ENCODE measurements around the gene VIT.

VIT gene

GRCh38 chr2:36771671-36772070, 75.2 kb downstream of the VIT start:
- no peak for DNase-seq

DNA sequence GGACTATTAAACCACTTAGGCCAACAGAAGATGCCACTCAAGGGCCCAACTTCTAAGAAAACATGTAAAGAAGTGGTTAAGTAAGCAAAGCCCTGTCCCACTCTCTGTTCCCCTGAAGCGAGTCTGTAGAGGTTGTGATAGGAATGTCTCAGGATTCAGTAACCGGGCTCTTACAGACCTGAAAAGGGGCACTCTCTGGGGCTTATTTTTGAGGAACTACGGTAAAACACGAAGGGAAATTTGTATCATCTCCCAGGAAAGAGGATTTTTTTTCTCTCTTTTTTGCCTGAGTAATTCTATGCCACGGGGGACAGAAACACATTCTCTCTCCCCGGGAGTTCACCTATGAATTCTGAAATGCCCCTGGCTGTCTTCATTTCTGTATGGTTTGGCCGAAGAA, 77.4 kb downstream of the VIT start:
- DNase-seq = no peak

- DNase-seq = no peak
Measured at GRCh38 chr2:36775261-36775660, 78.8 kb downstream of the VIT start.

- DNase-seq = no peak
Measured at GRCh38 chr2:36775806-36776205, 79.3 kb downstream of the VIT start.

GRCh38 chr2:36777272-36777671, 80.8 kb downstream of the VIT start:
- DNase-seq = no peak

- no peak for DNase-seq
Measured at GRCh38 chr2:36777788-36778187, 81.3 kb downstream of the VIT start.

DNA sequence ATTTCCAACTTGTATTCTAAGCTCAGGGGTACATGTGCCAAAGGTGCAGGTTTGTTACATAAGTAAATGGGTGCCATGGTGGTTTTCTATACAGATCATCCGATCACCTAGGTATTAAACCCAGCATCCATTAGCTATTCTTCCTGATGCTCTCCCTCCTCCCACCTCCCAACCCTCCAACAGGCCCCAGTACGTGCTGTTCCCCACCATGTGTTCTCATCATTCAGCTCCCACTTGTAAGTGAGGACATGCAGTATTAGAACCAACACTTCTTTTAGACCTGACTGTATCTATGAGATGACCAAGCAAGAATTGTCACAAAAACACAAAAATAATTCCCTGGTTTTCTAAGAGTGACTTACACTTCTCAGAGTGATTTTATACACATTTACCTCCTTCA, 83.0 kb downstream of the VIT start:
- no peak for DNase-seq

DNA sequence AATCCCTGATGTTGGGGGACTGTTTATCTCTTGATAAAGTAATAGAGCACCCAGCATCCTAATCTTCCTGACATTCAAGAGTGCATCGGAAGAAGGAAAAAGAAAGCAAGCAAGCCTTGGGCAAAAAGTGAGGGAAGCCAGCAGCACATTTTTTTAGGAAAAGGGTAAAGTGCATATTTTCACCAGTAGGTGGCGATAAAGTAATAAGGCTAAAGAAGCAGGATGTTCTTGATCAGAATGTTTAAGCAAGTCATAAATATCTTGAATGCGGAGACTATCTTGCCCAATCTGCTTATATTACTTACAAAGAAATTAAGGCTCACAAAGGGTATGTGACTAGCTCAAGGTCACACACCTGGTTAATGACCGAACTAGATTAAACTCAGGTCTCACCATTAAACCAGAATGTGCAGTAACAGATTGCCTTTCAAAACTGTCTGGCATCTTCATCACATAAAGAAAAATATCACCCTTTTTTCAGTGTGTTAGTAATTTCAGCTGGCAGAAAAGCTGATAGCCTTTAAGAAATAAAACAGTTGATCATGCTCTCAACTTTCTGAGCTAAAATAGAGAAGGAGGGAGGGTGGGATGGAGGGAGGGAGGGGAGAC, 83.8 kb downstream of the VIT start:
- no peak for DNase-seq

DNA sequence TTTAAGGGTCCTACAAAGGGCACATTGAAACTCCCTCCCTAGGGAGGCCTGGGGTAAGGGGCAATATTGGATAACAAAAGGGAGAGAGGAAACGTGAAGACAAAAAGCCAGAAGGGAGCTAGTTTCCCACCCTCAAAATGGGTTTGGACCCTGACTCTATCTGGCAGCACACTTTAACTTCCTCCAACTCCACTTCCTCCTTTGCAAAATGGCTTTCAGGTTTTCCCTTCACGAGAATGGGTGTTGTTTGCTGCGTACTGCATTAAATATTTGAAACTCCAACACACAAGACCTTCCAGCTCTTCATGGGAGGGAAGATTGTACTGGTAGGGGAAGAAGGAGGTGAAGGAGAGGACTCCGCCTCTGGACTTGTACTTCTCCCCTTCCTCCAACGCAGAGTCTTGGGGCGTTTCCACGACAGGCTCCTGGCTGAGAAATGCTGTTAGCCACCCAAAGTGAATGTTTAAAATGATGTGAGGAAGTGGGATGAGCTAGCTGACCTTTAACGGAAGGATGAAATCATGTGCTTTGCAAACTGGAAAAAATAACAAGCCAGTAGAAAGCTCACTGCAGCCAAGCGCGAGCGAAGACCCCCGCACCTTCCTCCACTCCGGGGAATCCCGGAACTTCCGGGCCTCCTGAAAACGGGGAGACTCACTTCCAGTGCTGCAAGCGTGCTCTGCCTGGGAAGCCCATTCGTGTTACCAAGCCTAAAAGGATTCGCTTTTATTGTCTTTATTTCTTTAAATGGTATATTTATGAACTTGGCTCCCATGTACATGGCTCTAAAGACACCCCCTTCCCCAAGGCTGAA, 85.6 kb downstream of the VIT start:
- no peak for DNase-seq

DNA sequence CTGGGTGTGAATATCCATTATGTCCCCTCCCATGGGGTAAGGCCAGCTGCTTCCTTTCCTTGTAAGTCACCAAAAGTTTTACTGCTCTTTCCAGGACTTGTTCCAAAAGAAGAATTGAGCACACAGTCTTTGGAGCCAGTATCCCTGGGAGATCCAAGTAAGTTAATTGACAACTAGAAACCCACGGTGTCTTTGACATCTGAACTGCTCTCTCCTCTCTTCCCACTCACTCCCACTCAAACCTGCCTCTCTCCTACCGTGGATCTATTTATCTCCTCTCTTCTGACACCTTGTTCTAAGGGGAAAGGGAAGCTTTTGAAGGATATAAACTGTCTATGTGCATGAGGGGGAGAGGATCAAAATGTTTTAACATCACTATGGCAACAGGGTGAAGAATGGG, 86.7 kb downstream of the VIT start:
- no peak for DNase-seq

GRCh38 chr2:36785179-36785795, 88.8 kb downstream of the VIT start:
- DNase-seq = peak; percentile 42

DNA sequence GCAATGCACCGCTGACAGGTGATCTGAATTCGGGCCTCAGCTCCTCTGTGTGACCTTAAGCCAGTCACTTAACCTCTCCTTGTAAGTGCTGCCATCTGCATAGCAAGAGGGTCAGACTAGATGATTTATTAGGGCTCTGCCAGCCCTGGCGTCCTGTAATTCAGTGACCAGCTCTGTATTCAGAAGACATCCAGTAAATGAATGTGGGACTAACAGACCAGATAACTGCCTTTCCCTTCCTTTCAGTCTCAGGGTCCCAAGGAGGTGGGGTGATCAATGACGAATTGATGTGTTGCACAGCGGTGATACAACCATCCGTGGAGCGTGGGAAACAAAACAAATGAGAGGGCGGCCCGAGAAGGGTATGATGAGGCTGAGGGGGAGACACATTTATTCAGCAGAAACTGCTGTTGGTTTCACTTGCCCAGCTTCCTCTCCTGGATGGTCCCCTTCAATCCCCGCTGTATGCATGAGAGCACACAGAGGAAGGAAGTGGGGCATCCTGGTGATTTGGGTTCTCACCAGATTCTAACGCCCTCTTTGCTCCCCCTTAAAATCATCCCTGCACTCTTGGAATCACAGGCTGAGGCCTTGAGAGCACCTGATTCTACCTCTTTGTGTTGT, 92.8 kb downstream of the VIT start:
- no peak for DNase-seq

DNA sequence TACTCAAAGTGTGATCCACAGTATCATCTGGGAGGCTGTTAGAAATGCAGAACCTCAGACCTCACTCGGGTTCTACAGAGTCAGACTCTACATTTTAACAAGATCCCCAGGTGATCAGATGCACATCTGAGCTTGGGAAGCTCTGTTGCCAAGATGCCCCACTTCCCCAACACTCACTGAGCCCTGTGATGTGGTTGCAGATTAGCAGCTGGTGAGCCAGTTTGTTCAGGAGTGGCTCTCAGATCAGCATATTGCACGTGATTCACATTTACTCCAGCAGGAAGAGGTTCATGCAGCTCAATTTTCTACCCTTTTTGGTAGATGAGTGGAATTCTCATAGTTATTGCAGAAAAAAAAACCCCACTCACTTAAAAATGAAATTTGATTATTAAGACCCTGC, 96.4 kb downstream of the VIT start:
- DNase-seq = no peak

GRCh38 chr2:36797324-36798070, 101.0 kb downstream of the VIT start:
- no peak for DNase-seq

DNA sequence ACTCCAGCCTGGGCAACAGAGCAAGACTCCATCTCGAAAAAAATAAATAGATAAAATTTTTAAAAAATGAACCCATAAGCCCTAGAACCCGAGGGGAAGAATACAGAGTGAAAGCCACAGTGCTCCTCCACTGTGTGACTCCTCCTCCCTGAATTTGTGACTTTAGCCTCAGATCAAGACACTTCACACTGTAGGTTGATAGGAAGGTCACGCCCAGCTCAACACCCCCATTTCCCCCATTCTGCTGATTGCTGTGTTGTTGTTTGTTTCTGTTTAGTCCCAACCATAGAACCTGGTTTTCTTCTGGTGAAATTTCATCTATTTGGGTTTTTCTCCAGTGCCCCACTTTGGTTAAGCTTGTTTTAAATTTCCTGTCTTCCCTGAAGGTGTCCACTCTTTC, 102.2 kb downstream of the VIT start:
- DNase-seq = no peak

DNA sequence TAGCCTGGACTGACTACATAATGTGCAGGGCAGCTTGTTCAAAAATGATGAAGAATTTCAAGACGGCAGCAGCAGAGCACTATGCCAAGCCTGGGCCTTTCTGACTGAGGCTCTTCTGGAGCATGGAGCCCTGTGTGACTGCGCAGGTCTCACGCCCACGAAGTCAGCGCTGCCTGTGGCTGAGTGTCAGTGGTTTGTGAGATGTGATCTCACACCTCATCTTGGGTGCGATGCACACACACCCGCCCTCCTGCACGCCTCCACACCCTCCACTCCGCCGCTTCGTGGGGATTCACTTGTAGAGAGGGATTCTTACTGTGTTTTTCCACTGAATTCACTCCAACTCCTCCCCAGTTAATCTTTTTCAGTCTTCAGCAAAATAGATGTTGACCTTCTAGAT, 103.9 kb downstream of the VIT start:
- no peak for DNase-seq

- no peak for DNase-seq
Measured at GRCh38 chr2:36801088-36801487, 104.6 kb downstream of the VIT start.

GRCh38 chr2:36802952-36803351, 106.4 kb downstream of the VIT start:
- DNase-seq = no peak

DNA sequence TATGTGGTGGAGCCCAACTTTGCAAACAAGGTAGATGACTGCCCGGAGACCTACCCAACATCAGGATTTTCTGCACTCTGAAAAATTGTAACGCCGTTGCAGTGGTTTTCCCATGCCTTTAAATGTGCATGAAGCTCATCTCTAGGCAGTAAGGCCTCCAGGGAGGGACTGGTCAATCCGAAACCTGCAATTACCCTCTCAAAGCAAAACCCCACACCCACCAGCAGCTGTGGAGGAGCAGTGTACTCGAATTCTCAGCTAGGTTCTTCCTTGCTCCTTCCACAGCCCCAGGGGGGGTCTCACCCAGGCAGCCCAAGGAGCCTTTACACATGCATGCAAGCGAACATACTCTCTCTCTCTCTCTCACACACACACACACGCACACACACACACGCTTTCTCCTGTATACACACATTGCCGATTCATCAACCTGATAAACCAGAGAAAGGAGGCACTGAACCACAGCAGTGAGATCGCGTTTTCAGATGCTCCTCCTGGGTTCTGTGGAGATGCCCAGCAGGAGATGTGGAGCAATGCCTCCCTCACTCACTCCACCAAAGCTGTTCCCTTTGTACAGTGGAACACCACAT, 109.2 kb downstream of the VIT start:
- no peak for DNase-seq

- no peak for DNase-seq
Measured at GRCh38 chr2:36807223-36807886, 110.8 kb downstream of the VIT start.

- DNase-seq = no peak
Measured at GRCh38 chr2:36808386-36809068, 112.0 kb downstream of the VIT start.

DNA sequence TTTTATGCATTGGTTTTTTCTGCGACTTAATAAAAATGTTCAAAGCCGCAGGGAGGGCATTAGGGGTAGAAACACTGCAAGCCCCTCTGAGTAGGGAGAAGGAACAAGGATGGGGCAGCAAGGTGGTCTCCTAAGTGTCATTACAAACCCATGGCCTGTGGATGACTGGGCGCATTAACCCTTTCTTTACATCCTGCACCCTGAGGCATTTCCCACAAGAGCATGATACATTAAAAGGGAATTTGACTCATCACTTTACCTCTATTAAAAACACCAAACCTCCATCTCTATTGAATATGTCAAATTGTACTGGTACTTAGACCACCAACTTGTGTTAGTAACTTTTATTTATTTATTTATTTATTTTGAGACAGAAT, 112.5 kb downstream of the VIT start:
- no peak for DNase-seq

All from T-helper 9 cell (primary cell).